ENCODE data around the gene FCRL5.

GRCh38 chr1:157490467-157491165 is 61.7 kb downstream of the FCRL5 start:
- TF ChIP-seq CTCF (IDR thresholded peaks at IDR 0.05) (peak; percentile 83), EZH2phosphoT487 (IDR thresholded peaks at IDR 0.05) (no peak), EZH2 (IDR thresholded peaks at IDR 0.05) (no peak)
